ENCODE results near the gene PKDCC.
"Not testable (repeated sequence)": the region's sequence is repeated elsewhere in the genome, so short reads cannot be mapped to it uniquely, and the experiment has no call there.

The PKDCC gene

DNA sequence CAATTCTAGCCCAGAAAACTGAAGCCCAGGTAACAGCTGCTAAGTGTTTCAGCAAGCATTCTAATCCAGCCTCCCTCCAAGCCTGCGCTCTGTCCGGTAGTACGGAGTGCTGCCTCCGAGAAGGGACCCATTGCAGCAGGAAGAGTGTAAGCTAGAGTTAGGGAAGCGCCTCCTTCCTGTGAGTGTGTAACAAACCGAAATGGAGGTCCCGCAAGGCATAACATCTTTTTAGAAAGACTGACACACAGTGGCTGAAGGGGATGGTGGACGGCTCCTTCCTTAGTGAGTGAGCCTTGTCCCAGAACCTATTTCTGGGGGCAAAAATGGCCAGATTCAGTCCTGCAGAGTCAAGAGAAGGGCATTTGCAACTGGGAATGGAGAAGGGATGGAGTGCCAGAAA is 12.2 kb downstream of the PKDCC start:
- Histone ChIP-seq H3K4me3 (ENCODE audit: low read length) (no peak overlapping the region), H3K27ac (ENCODE audit: low read depth, low read length) (peak overlapping the region; percentile 38; the same call in 1 of the 2 replicates), H3K9ac (ENCODE audit: low read depth, low read length) (no peak overlapping the region), H3K4me1 (ENCODE audit: insufficient read depth, low read length) (no peaks in the 10 kb centered on the region; the same call in 1 of the 2 replicates), H3K9me3 (ENCODE audit: insufficient read depth, low read depth, low read length) (no peaks in the 10 kb centered on the region), H3K36me3 (ENCODE audit: insufficient read depth, low read length) (peaks cover 43% of the 10 kb centered on the region), H3K27me3 (ENCODE audit: insufficient read depth, low read length) (no peaks in the 10 kb centered on the region)
- 86% methylated on average over 8 of the region's 8 CpGs for WGBS

DNA sequence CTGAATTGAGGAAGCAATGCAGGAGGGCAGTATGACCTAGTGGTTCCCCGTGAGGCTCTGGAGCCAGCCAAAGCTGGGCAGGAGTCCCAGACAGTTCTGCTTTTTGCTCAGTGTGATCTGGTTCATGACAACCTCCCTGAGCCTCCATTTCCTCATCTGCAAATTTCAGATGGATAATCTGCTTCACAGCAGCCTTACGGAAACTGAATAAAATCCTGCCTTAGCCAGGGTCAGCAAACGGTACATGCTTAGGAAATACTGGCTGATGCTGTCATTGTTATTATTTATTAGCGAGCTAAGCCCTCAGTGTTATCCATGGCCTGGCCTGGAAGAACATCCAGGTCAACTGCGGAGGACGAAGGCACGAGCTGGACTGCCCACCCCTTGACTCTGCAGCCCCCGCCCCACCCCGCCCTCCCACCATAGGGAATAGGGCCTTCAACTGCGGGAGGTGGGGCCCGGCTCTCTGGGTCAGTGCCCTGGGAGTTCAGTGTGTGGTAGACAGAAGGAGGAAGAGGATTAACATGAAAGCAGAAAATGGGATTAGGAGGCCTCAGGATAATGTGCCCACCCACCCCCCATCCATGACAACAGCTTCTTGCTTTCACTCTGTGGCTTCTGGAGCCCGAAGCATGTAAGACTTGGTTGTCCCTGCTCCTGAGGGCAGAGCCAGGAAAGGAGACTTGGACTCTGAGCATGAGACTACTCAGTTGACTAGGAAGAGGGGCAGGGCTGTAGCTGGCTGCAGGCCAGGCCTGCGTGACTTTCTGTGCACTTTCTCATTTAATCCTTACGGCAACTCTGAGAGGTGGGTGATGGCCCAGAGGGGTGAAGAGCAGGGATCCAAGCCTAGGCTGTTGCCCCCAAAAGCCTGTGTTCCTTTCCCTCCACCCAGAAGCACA is 13.1 kb downstream of the PKDCC start:
- Histone ChIP-seq H3K27ac (ENCODE audit: low read depth, low read length) (no peak overlapping the region), H3K36me3 (ENCODE audit: insufficient read depth, low read length) (peaks cover 33% of the 10 kb centered on the region), H3K4me1 (ENCODE audit: insufficient read depth, low read length) (no peaks in the 10 kb centered on the region), H3K27me3 (ENCODE audit: insufficient read depth, low read length) (no peaks in the 10 kb centered on the region), H3K9ac (ENCODE audit: low read depth, low read length) (no peak overlapping the region), H3K4me3 (ENCODE audit: low read length) (no peak overlapping the region), H3K9me3 (ENCODE audit: insufficient read depth, low read depth, low read length) (no peaks in the 10 kb centered on the region)
- 75% methylated on average over 12 of the region's 14 CpGs for whole genome bisulfite sequencing

GRCh38 chr2:42061839-42062238 is 14.0 kb downstream of the PKDCC start:
- no peak overlapping the region for H3K9ac ChIP-seq (ENCODE audit: low read depth, low read length)
- WGBS, result 65% methylated on average over 1 of the region's 1 CpG
- H3K9me3 ChIP-seq (ENCODE audit: insufficient read depth, low read depth, low read length), result no peaks in the 10 kb centered on the region
- H3K36me3 ChIP-seq (ENCODE audit: insufficient read depth, low read length), result peaks cover 25% of the 10 kb centered on the region
- no peak overlapping the region for H3K27ac ChIP-seq (ENCODE audit: low read depth, low read length)
- no peaks in the 10 kb centered on the region for H3K27me3 ChIP-seq (ENCODE audit: insufficient read depth, low read length)
- no peaks in the 10 kb centered on the region for H3K4me1 ChIP-seq (ENCODE audit: insufficient read depth, low read length)
- H3K4me3 ChIP-seq (ENCODE audit: low read length), result no peak overlapping the region

GRCh38 chr2:42063431-42064171 is 15.8 kb downstream of the PKDCC start:
- Histone ChIP-seq H3K27ac (ENCODE audit: low read depth, low read length) (no peak overlapping the region), H3K4me3 (ENCODE audit: low read length) (no peak overlapping the region), H3K27me3 (ENCODE audit: insufficient read depth, low read length) (no peaks in the 10 kb centered on the region), H3K9me3 (ENCODE audit: insufficient read depth, low read depth, low read length) (no peaks in the 10 kb centered on the region), H3K4me1 (ENCODE audit: insufficient read depth, low read length) (no peaks in the 10 kb centered on the region), H3K36me3 (ENCODE audit: insufficient read depth, low read length) (peaks cover 9% of the 10 kb centered on the region), H3K9ac (ENCODE audit: low read depth, low read length) (no peak overlapping the region)
- 91% methylated on average over 3 of the region's 5 CpGs for WGBS

GRCh38 chr2:42064417-42064942 is 16.7 kb downstream of the PKDCC start:
- WGBS, result 89% methylated on average over 7 of the region's 8 CpGs
- H3K4me1 ChIP-seq (ENCODE audit: insufficient read depth, low read length), result no peaks in the 10 kb centered on the region
- H3K36me3 ChIP-seq (ENCODE audit: insufficient read depth, low read length), result peaks cover under 1% of the 10 kb centered on the region; the same call in 1 of the 2 replicates
- H3K4me3 ChIP-seq (ENCODE audit: low read length), result no peak overlapping the region
- no peak overlapping the region for H3K9ac ChIP-seq (ENCODE audit: low read depth, low read length)
- no peak overlapping the region for H3K27ac ChIP-seq (ENCODE audit: low read depth, low read length)
- no peaks in the 10 kb centered on the region for H3K27me3 ChIP-seq (ENCODE audit: insufficient read depth, low read length)
- no peaks in the 10 kb centered on the region for H3K9me3 ChIP-seq (ENCODE audit: insufficient read depth, low read depth, low read length)

- 98% methylated on average over 5 of the region's 5 CpGs for WGBS
- not testable (repeated sequence) for H3K27ac ChIP-seq (ENCODE audit: low read depth, low read length); H3K27me3 ChIP-seq (ENCODE audit: insufficient read depth, low read length); H3K9ac ChIP-seq (ENCODE audit: low read depth, low read length); H3K36me3 ChIP-seq (ENCODE audit: insufficient read depth, low read length); H3K4me3 ChIP-seq (ENCODE audit: low read length); H3K4me1 ChIP-seq (ENCODE audit: insufficient read depth, low read length); H3K9me3 ChIP-seq (ENCODE audit: insufficient read depth, low read depth, low read length)
Measured at GRCh38 chr2:42065753-42066152, 17.9 kb downstream of the PKDCC start.

DNA sequence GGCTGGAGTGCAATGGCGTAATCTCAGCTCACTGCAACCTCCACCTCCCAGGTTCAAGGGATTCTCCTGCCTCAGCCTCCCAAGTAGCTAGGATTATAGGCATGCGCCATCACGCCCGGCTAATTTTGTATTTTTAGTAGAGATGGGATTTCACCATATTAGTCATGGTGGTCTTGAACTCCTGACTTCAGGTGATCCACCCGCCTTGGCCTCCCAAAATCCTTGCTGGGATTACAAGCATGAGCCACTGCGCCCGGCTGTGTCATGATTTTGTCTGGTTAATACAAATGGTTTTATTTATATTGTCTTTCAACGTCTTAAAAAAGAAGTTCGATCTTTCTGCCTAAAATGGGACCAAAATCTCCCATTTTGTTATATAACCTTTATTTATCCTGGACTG is 19.2 kb downstream of the PKDCC start:
- H3K4me1 ChIP-seq (ENCODE audit: insufficient read depth, low read length); H3K36me3 ChIP-seq (ENCODE audit: insufficient read depth, low read length); H3K4me3 ChIP-seq (ENCODE audit: low read length); H3K9ac ChIP-seq (ENCODE audit: low read depth, low read length); H3K27ac ChIP-seq (ENCODE audit: low read depth, low read length); H3K9me3 ChIP-seq (ENCODE audit: insufficient read depth, low read depth, low read length); H3K27me3 ChIP-seq (ENCODE audit: insufficient read depth, low read length): not testable (repeated sequence)
- 93% methylated on average over 8 of the region's 9 CpGs for WGBS

- peaks cover under 1% of the 10 kb centered on the region; the same call in 1 of the 2 replicates for H3K4me1 ChIP-seq (ENCODE audit: insufficient read depth, low read length)
- H3K9ac ChIP-seq (ENCODE audit: low read depth, low read length), result no peak overlapping the region
- no peaks in the 10 kb centered on the region for H3K27me3 ChIP-seq (ENCODE audit: insufficient read depth, low read length)
- H3K4me3 ChIP-seq (ENCODE audit: low read length), result no peak overlapping the region
- H3K36me3 ChIP-seq (ENCODE audit: insufficient read depth, low read length), result no peaks in the 10 kb centered on the region
- H3K27ac ChIP-seq (ENCODE audit: low read depth, low read length), result no peak overlapping the region
- WGBS, result 91% methylated on average over 8 of the region's 8 CpGs
- H3K9me3 ChIP-seq (ENCODE audit: insufficient read depth, low read depth, low read length), result no peaks in the 10 kb centered on the region
Measured at GRCh38 chr2:42067521-42067920, 19.7 kb downstream of the PKDCC start.

DNA sequence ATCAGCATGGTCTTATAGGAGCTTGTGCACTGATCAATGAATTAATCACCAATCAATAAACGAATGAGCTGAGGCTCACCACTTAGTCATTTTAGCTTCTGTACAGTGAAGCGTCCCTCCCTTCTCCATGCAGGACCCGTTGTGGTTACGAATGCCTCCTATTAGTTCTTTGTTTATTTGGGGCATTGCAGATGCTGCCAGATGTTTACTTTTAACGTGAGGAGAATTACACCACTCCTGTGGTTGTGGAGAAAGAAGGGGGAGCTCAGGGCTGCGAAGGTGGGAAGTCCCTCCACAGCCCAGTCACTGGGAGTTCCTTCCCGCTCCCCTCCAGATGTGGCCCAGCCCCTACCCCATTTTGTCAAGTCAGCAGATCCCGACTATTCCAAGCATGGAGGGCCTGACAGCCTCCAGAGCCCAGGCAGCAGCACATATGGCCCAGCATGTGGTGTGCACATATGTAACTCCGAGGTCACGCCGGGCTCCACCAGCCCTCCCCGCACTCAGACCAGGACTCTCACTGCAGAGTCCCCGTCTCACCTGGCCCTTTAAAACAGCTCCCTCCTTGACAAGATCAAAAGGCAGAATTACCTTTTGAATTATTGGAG is 20.9 kb downstream of the PKDCC start:
- 86% methylated on average over 13 of the region's 13 CpGs for WGBS
- H3K27ac ChIP-seq (ENCODE audit: low read depth, low read length), result no peak overlapping the region

GRCh38 chr2:42069568-42069967 is 21.7 kb downstream of the PKDCC start:
- WGBS, result 77% methylated on average over 2 of the region's 2 CpGs
- peaks cover 7% of the 10 kb centered on the region; the same call in 1 of the 2 replicates for H3K4me1 ChIP-seq (ENCODE audit: insufficient read depth, low read length)
- H3K27me3 ChIP-seq (ENCODE audit: insufficient read depth, low read length), result no peaks in the 10 kb centered on the region
- no peaks in the 10 kb centered on the region for H3K36me3 ChIP-seq (ENCODE audit: insufficient read depth, low read length)
- no peak overlapping the region for H3K9ac ChIP-seq (ENCODE audit: low read depth, low read length)
- no peaks in the 10 kb centered on the region for H3K9me3 ChIP-seq (ENCODE audit: insufficient read depth, low read depth, low read length)
- no peak overlapping the region for H3K27ac ChIP-seq (ENCODE audit: low read depth, low read length)
- H3K4me3 ChIP-seq (ENCODE audit: low read length), result no peak overlapping the region

More for the DNA sequence above, 20.9 kb downstream of the PKDCC start:
- Histone ChIP-seq H3K4me1 (ENCODE audit: insufficient read depth, low read length) (peaks cover 7% of the 10 kb centered on the region; the same call in 1 of the 2 replicates), H3K4me3 (ENCODE audit: low read length) (no peak overlapping the region), H3K27me3 (ENCODE audit: insufficient read depth, low read length) (no peaks in the 10 kb centered on the region), H3K9me3 (ENCODE audit: insufficient read depth, low read depth, low read length) (no peaks in the 10 kb centered on the region), H3K36me3 (ENCODE audit: insufficient read depth, low read length) (no peaks in the 10 kb centered on the region), H3K9ac (ENCODE audit: low read depth, low read length) (no peak overlapping the region)

- no peak overlapping the region for H3K27ac ChIP-seq (ENCODE audit: low read depth, low read length)
- 90% methylated on average over 4 of the region's 4 CpGs for WGBS
- H3K9me3 ChIP-seq (ENCODE audit: insufficient read depth, low read depth, low read length), result no peaks in the 10 kb centered on the region
- H3K9ac ChIP-seq (ENCODE audit: low read depth, low read length), result no peak overlapping the region
- no peaks in the 10 kb centered on the region for H3K36me3 ChIP-seq (ENCODE audit: insufficient read depth, low read length)
- H3K27me3 ChIP-seq (ENCODE audit: insufficient read depth, low read length), result no peaks in the 10 kb centered on the region
- peaks cover 7% of the 10 kb centered on the region; the same call in 1 of the 2 replicates for H3K4me1 ChIP-seq (ENCODE audit: insufficient read depth, low read length)
- H3K4me3 ChIP-seq (ENCODE audit: low read length), result no peak overlapping the region
Measured at GRCh38 chr2:42071791-42072190, 24.0 kb downstream of the PKDCC start.

All from HUES64 (cell line).